ENCODE results near the gene PFN3. TPM values are rescaled to one million over a fixed set of nuclear protein-coding genes. Genes with fewer than 3 reads are reported as not detected.

PFN3 gene
- total RNA-seq, 2 donors from 2014 or later, result not detected

GRCh38 chr5:177403792-177404640, 3.6 kb upstream of the PFN3 start:
- peak; percentile 96 for DNase-seq (ENCODE audit: low spot score)

DNA sequence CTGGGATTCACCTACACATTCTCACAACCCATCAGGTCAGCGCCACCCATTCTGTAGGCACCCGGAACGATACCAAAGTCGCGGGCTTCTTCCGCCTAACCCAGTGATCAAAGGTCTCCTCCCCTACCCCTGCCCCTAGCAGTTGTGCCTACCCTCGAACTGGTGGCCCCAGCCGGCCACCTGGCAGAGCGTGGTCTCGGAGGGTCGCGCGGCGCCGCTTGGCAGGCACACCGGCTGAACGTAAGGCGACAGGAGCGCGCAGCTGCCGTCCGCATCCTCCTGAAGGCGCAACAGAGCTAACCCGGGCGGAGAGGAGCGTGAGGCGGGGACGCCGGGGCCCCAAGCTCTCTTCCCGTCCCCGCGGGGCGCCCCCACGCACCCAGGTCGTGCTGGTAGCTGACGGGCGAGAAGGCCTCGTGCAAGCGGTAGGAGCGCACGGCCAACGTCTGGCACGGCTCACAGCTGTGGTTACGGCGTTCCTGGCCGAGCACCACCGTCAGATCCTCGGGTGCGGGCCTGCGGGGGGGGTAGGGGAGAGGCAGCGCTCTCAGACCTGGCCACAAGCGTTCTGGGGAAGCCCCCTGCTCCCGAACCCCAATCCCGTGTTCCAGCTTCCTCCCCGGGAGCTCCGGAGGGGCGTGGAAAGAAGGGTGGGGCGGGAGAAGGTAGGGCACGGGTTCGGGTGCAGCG, 2.8 kb upstream of the PFN3 start:
- peak; percentile 85 for DNase-seq (ENCODE audit: low spot score)
- intact Hi-C loops (cut with DNase I), result loop anchor here in 1 of 2 donors (5.0 kb wide), 1 partner anchor 49 kb away; no protein-coding TSS in a partner anchor

More at GRCh38 chr5:177403792-177404640, 3.6 kb upstream of the PFN3 start:
- intact Hi-C loops (cut with DNase I), result loop anchor here in 1 of 2 donors (5.0 kb wide), 1 partner anchor 48 kb away; no protein-coding TSS in a partner anchor

DNA sequence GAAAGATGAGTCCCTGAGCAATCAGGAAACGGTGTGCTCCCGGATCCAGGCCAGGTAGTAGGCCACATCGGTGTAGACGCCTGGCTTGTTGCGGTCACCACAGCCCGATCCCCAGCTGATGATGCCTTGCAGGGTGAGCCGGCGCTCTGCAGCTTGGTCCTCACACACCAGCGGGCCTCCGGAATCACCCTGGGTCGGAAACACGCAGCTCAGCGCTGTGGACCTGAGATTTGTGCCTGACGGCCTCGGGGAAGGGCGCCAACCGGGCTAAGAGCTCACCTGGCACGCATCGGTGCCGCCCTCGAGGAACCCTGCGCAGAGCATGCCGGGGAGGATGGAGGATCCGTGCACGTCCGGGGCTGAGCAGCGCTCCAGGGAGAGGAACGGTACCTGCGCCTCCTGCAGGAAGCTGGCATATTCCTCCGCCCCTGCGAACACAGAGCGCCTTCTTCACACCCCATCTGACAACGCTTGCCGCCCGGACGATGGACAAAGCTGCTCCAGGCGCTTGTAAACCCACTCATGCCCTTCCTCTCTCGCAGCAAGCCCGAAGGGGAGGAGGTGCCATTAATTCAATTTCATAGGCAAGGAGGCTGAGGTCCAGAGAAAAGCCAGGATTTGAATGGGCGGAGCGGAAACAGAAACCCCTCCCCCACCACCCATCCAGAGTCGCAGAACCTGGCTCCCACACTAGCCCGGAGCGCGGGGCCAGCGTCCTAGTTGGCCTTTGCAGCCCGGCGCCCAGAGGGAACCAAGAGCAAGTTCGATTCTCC, 2.0 kb upstream of the PFN3 start:
- DNase-seq (ENCODE audit: low spot score), result no peak
- intact Hi-C loops (cut with DNase I), result loop anchor here in 1 of 2 donors (5.0 kb wide), 1 partner anchor 50 kb away; no protein-coding TSS in a partner anchor

GRCh38 chr5:177397875-177398390, 2.5 kb downstream of the PFN3 start:
- DNase-seq (ENCODE audit: low spot score), result no peak
- intact Hi-C loops (cut with DNase I), result no loop called here

DNA sequence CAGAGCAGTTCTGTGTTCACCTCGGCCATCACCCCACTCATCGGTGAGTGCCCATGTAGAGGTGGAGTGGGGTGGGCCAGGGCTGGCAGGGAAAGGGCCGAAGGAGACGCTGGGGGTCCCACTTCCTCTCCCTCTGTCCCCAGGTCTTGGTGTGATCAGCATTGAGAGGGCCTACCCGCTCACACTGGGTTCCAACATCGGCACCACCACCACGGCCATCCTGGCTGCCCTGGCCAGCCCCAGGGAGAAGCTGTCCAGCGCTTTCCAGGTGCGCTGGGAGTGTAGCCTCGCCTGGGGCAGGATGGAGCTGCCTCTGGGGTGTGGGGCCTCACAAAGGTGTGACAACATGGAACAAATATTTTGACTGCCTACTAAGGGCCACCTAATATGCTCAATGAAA, 3.7 kb downstream of the PFN3 start:
- intact Hi-C loops (cut with DNase I), result no loop called here

DNA sequence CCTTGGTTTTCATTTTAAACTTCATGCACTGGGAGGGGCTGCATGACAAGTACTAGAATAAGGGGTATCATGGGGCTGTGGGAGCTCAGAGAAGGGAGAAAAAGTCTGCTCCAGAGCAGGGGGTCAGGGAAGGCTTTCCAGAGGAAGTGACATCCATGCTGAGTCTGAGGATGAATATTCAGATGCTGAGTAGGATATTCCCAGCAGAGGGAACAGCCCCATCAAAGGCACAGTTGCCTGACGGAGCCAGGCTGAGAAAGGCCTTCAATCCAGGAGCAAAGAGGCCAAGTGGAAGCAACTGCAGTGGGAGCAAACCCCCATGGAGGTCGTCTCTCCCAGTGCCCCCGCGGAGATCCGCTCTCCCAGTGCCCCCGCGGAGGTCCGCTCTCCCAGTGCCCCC, 4.4 kb downstream of the PFN3 start:
- no peak for DNase-seq (ENCODE audit: low spot score)
- intact Hi-C loops (cut with DNase I), result no loop called here

More for the DNA sequence above, 3.7 kb downstream of the PFN3 start:
- no peak for DNase-seq (ENCODE audit: low spot score)

DNA sequence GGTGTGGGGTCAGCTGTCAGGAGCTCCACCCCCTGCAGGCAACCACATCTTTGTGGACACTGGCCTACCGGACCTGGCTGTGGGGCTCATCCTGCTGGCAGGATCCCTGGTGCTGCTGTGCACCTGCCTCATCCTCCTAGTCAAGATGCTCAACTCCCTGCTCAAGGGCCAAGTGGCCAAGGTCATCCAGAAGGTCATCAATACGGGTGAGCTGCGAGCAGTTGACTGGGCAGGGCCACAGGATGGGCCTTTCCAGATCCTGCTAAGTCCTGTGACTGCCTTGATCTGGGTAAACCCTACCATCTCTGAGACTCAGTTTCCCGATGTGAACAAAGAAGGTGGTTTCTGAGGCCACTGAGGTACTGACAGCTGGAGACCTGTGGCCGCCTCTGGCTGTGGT, 6.5 kb downstream of the PFN3 start:
- DNase-seq (ENCODE audit: low spot score), result no peak
- intact Hi-C loops (cut with DNase I), result loop anchor here (2.0 to 5.0 kb wide), 2 partner anchors 103 to 107 kb away; partner anchors contain the start of gene PDLIM7 (in 1 of the 2)

- intact Hi-C loops (cut with DNase I), result loop anchor here (2.0 to 5.0 kb wide), 2 partner anchors 104 to 108 kb away; partner anchors contain the start of gene PDLIM7 (in 1 of the 2)
These were observed 7.2 kb downstream of the PFN3 start for GRCh38 chr5:177393206-177393765.

DNA sequence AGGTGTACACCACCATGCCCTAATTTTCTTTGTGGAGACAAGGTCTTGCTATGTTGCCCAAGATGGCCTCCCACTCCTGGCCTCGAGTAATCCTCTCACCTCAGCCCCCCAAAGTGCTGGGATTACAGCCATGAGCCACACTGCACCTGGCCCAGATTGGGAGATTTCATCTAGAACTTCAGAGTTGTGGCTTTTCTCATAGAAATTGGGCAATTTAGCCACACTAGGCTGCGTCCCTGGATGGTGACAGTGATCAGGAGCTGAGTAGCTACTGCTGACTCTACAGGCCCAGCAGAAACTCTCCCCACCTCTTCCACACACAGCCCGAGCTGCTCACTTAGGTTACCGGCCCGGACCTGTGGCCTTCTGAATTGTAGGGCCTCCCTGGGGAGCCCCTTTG, 7.7 kb downstream of the PFN3 start:
- intact Hi-C loops (cut with DNase I), result loop anchor here (2.0 to 5.0 kb wide), 2 partner anchors 105 to 108 kb away; partner anchors contain the start of gene PDLIM7 (in 1 of the 2)
- DNase-seq (ENCODE audit: low spot score), result no peak

More at GRCh38 chr5:177393206-177393765, 7.2 kb downstream of the PFN3 start:
- DNase-seq (ENCODE audit: low spot score), result no peak

GRCh38 chr5:177390363-177391300, 9.8 kb downstream of the PFN3 start:
- intact Hi-C loops (cut with DNase I), result loop anchor here in 1 of 2 donors (5.0 kb wide), 1 partner anchor 107 kb away; the partner anchor contains the start of gene PDLIM7

GRCh38 chr5:177389241-177390169, 11.0 kb downstream of the PFN3 start:
- DNase-seq (ENCODE audit: low spot score), result no peak
- intact Hi-C loops (cut with DNase I), result loop anchor here in 1 of 2 donors (5.0 to 10.0 kb wide), 2 partner anchors 75 to 108 kb away; partner anchors contain the start of genes MXD3 and PDLIM7

More at GRCh38 chr5:177390363-177391300, 9.8 kb downstream of the PFN3 start:
- DNase-seq (ENCODE audit: low spot score), result peak; percentile 91

GRCh38 chr5:177388521-177389052, 11.9 kb downstream of the PFN3 start:
- intact Hi-C loops (cut with DNase I), result loop anchor here (1.0 to 10.0 kb wide), 2 partner anchors 18 to 74 kb away; partner anchors contain the start of gene MXD3 (in 1 of the 2)
- no peak for DNase-seq (ENCODE audit: low spot score)

DNA sequence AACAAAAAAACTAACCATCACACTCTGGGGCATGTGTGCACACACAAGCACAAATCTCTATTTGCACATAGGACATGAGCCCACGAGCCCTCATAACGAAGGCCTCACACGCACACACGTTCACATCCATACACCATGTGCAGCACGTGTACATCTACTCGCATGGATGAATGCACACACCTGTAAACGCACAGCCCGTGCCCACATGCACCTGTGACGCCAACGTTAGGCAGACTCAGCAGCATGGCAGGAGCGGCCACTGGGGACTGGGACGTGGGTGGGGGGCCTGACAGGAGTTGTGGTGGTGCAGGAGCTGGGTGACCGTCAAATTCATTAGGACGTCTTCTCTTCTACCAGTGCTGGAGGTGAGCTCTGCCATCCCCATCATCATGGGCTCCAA, 13.1 kb downstream of the PFN3 start:
- intact Hi-C loops (cut with DNase I), result loop anchor here in 1 of 2 donors (10.0 kb wide), 1 partner anchor 73 kb away; the partner anchor contains the start of gene MXD3
- no peak for DNase-seq (ENCODE audit: low spot score)

DNA sequence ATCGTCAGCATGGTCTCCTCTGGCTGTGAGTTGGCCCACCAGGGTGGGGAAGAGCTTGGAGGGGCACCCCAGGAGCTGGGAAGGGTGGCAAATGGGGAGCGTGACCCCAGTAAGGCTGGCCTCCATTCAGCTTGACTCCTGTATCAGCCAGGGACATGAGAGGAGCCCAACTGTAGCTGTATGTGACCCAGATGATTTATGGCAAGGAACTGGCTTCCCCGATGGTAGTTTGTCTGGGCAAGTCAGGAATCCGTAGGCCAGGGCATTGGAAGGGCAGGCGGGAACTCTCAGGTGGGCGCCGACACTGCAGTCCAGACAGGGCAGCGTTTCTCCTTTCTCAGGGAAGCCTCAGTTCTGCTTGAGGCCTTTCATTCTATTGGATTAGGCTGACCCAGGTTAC, 13.9 kb downstream of the PFN3 start:
- intact Hi-C loops (cut with DNase I), result loop anchor here in 1 of 2 donors (10.0 kb wide), 1 partner anchor 72 kb away; the partner anchor contains the start of gene MXD3

GRCh38 chr5:177385720-177386119, 14.7 kb downstream of the PFN3 start:
- intact Hi-C loops (cut with DNase I), result loop anchor here in 1 of 2 donors (10.0 kb wide), 1 partner anchor 71 kb away; the partner anchor contains the start of gene MXD3

More for the DNA sequence above, 13.9 kb downstream of the PFN3 start:
- no peak for DNase-seq (ENCODE audit: low spot score)

More at GRCh38 chr5:177385720-177386119, 14.7 kb downstream of the PFN3 start:
- DNase-seq (ENCODE audit: low spot score), result no peak
